Kidney tubule cell (primary cell): ENCODE data around the gene CELF4.

Experiments
- DNase-seq: peaks from one replicate; pipeline ENCODE4 v3.0.0-alpha.2; 2018; ENCODE audit warnings: low spot score

The CELF4 gene

DNA sequence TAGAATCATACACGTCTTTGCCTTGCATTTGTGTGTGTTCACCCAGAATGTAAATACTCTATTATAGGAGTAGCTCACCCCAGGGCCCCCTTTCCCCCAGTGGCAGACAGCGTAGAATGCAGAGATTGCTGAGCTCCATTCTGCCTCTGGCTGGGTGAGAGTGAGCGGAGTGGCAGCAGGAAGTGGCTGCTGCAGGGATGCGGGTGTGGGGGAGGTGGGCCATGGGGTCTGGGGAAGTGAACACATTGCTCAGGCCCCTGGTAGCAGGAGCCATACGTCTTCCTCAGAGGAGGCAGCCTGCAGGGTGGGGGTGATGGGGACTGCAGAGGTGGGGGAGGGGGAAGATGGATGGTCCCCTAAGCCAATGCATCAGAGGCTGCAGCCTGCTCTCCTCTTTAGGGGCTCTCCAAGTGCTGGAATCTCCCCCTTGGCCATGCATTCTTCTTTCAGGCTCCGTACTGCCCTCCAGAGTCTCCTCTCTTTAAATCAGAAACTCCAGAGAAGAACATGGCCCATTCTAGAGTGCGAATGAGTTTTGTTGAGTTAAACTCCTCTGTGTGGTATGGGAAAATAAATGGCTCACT is 72.2 kb downstream of the CELF4 start:
- no peak for DNase-seq

DNA sequence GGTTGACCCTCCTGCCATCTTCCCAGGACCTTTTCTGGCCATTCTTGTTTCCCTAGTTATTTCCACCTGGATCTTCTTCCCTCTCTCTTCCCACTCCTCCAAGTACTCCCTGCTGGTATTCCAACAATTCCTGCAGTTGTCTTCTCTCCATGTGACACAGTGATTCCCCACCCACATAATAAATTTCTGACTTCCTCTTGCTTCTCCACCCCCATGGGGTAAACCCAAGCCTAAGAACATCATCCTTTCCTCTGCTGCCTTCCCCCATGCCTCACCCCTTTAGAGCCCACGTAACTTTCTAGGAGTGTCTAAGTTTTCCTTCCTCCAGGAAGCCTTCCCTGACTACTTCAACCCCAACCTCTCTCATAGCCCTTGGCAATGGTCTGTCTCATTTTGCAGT is 72.6 kb downstream of the CELF4 start:
- no peak for DNase-seq

DNA sequence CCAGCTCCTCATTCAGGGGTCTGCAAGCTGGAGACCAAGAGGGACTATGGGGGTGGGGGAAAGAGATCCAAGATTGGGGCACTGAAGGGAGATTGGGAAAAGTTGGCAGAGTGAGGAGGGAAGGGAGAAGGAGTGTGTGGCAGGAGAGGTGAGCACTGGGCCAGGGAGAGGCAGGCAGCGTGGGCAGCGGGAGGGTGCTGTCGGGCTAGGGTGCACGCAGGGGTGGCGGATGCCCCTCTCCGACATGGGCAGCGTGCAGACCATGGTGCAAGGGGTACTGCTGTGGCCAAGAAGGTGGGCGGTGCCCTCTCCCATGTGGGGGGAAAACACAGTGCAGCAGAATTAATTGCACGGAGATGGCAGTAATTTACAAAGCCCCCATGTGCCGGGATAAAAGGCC is 74.1 kb downstream of the CELF4 start:
- no peak for DNase-seq

DNA sequence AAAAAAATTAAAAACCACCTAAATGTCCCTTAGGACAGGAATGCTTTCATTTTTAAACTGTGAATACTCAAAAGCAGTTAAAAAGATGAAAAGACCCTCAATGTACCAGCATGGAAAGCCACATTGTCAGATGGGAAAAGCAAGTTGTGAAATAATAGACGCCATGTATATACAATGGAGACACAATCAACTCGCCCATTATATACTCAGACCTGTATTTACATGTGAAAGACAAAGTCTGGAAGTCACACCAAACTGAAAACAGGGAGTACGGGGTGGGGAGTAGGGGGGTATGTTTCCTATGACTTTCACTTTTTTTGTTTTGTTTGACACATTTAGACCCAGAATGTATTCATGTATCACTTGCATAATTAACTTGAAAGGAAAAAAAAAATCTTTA is 75.6 kb downstream of the CELF4 start:
- DNase-seq = no peak

DNA sequence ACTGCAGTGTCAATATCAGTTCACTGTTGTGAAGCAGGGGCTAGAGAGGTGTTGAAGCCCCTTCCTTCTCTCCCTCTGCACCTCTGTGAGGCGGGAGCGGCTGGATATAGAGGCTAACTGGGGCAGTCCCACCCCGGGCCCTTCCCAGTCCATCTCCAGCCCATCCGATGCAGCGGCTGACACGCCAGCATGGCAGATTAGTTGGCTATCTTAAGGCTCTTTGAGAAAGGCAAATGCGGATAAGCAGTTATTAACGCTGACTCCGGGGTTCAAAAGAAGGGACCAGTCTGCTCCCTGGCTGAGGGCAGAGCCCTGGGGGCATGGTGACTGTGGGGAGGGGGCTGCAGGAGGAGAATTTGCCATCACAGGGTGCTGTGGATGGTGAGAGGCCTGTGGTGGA is 76.6 kb downstream of the CELF4 start:
- no peak for DNase-seq

DNA sequence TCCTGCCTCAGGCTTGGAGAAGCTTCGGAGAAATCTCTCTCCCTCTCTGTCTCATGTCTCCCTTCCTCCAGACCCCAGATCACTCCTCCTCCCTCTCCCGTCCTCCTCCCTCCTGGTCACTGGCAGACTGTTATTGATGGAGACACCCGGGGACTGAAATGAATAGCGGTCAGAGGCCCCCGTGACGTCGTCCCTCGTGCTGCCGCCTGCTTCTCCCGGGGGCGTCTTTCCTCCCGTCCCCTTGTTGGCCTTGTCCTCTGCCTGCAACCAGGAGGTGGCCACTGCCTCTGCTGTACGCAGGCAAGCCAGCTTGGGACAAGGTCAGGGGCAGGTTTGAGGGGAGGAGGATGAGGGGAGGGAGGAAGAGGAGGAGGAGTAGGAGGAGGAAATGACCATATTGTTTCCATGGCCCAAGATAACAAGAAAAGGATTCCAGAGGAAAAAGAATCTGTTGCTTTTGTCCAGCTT is 78.2 kb downstream of the CELF4 start:
- no peak for DNase-seq

DNA sequence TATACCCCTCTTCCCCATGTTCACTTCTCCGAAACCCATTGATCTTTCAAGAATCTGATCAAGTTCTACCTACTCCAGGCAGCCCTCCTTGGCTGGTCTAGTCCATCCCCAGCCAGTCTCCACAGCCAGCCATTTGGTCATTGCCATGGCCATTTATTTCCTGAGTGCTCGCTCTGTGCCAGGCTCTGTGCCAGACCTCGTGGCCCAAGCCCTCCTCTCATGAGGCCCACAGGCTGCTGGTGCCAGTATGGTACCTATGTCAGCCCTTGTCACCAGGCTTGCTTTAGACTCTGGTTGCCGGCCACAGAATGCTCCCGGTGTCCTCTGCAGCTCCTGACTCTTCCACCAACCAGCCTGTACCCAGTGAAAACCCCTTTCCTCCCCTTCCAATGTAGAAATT is 78.8 kb downstream of the CELF4 start:
- DNase-seq = no peak

DNA sequence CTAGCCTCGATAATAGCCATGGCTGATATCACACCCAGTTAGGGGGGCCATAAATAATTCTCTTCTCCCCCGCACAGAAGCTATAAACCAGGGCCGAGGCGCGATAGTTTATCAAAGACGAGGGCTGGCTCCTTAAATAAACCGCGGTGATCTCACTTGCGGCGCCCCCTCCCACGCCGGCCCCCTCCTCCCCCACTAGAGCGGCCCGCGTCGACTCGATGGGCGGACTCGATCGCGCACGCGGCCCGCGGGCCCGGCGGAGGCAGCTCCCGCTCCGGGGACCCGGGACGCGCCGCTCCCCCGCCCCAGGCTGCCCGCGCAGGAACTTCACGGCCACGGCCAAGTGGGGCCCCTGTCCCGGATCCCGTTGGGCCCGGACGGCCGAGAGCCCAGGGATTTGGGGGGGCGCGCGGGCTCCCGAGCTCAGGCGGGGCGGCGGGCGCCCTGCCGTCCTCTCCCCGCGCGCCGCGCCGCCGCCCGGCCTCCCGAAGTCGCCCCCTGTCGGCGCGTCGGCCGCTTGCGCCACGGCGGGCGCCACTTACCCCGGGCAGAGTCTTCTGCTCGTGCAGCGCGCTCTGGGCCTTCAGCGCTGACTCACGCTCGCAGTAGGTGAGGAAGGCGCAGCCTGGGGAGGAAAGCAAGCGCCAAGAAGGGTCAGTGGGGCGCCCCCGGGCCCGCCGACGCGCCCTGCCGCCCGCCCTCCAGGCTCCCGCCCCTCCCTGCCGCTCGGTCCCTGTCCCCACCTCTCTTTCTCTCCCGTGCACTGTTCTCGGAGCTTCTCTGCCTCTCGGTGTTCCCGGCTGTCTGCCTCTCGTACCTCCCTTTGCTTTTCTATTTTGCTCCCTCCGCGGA is 80.4 kb downstream of the CELF4 start:
- peak; percentile 80 for DNase-seq

DNA sequence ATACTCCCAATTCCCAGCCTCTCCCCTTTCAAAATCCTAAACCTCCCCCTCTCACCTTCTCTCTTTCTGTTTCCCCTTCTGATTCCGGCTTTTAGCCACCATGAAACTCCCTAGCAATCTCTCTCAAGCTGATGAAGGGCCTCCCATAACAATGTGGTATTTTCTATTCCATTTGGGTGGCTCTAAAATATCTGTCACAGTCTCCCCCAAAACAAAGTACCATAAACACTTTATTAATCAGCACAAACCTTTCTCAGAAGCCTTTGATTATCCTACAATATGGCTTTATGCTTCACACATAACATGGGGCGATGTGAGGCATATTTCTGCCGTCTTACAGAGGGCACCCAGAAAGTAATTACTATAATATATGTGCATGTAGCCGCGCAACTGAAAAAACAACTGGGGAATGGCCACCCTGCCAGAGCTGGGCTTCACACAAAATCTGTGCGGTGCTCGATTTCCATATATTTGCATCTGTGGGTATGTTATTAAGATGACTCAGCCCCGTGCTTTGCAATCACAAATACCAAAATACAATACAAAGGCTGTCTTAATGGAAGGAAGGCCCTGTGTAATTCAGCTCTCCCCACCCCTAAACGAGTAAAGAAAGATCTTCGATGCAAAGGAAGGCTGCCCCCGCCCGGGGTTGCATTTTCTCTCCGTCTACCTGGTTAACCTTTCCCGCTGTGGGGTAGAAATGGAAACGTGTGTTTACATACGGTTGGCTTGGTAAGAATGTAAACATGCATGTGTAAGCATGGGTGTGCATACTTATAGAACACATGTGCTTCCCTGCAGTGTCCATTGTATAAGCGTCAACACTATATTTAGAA is 81.4 kb downstream of the CELF4 start:
- DNase-seq = no peak

DNA sequence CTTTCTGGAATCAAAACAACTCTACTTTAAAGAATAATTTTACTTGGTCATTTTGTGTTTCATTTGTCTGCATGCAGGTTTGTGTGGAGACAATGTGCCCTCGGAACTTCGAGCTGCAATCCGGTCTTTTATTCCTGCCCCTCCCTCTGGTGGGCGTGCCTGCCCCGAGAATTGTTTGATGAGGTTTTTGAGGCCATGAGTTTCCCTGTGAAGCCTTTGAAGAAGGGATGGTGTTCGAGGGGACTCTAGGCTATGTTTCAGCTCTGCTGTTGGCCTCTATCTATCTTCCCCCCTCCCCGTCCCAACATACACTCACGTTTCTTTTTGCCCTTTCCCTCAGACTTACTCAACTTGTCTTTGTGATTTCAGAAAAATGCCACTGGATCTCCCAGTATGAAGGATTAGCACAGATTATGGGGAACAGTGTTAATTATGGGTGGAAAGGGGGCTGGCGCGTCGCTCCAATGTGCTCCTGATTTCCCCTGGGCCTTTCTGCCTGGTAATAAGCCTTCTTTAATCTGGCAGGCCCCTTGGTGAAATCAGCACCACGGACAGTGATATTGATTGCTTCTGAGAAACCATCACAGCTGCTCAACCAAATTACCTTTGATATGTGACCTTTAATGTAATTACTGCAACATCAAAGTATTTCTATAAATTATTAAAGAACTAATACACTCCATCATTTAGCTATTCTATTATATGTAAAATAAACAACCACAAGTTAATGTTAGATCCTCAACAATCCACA is 82.2 kb downstream of the CELF4 start:
- peak; percentile 38 for DNase-seq

DNA sequence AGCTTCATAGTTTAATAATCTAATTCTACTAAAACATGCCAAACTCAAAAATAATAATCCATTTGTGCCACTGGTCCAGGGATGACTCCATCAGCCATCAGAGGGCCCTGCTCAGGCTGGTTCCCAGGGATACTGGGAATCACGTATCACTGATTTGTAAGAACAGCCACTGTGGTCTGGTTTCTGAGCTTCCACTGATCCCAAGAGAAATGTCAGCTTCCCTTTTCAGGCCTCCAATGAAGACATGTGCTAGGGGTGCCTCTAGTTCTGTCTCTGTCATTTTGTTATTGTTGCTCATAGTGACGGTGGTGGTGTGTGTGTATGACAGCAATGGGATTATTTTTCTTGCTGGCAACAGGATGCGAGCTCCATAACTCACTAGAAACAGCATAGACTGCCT is 83.2 kb downstream of the CELF4 start:
- peak; percentile 17 for DNase-seq

DNA sequence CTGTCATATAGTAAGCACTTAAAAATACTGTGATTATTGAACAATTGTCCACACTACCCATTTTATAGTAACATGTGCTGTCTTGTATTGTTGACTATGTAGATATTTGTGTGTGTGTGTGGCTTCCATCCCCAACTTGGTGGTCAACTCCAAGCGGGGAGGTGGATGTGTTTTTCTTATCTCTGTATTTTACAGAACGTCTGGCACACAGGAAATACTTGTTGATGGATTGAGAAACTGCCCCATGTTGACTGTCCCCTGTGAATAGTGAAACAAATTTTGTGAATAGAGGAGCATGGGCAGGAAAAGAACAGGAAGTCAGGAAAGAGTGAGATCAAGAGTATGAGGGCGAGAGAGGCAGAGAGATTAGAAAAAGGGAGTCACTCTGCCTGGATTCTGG is 83.6 kb downstream of the CELF4 start:
- DNase-seq = no peak

DNA sequence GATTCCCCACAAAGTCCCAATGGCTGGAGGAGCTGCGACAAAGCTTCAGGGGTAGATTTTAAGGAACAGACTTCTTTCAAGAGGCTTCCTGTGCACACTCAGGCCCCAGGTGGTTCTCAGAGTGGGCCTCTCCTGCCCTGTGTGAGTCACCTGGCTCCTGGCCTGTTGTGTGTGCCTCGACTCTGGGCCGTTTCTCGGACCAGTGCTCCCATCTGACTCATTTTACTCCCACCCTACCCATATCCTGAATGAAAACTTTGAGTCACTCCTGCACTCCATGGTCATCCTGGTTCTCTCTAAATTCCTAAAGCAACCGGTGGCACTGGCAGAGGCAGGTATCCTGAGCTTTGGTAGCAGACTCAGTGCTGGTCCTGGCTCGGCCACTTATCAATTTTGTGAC is 84.1 kb downstream of the CELF4 start:
- DNase-seq = peak; percentile 98

DNA sequence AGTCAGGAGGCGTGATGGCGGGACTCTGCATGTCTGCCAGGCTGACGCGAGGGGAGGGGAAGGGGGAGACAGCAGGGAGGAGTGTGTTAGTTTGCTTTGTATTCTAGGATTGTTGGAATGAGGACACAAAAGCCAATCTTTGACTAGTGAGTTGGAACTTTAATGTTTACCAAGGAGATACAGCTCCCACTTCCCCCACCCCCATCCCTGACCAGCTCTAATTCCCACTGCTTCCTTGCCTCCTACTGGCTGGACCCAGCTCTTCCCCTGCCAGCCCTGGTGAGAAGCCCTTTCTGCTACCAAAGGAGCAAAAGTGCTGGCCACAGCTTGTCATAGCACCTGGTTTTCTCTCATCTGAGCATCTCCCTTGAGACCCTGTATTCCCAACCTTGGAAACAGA is 84.5 kb downstream of the CELF4 start:
- DNase-seq = peak; percentile 90

DNA sequence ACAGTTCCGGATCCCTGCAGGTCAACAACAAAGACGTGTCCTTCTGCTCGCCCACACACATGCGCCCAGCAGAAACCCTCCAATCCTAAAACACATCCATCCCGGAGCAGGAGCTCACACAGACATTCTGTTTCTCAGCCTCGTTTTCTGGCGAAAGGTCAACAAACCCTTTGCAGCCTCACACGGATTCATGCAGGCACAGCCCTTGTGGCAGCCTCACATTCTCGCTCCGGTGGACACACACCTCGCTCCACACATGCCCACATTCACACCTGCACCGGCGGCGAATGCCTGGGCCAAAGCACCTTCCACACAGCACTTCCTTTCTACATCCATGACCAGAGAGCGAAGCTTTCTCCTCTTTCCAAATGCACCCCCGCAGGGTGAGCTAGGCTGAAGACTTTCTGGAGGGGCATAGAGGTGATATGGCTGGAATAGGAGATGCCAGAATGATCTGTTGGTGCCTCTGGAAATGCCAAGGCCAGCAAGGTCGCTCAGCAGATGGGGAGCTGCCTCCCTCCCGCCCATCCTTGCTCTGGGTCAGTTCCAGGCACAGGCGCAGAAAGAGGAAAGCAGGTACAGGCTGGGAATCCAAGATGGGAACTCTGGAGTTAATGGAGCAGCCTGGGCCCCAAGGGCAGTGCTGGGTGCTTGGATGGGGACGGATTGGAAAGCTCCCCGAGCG is 88.8 kb downstream of the CELF4 start:
- no peak for DNase-seq

DNA sequence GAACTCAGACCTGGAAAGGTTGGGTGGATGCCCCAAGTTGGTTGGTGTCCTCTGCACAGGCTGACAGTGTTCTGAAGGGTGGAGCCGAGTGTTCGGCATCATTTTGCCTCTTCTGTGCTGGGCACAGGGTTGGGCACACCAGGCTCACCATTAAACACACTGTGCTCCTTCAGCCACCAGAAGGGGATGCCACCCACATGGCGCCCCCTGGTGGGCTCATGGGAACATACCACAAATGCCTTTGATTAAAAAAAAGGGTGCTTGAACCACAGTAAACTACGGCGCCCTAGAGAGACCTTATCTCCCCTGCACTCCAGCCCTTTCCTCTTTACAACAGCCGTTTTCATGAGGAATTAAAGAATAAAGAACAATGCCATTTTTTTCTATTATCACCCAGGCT is 89.4 kb downstream of the CELF4 start:
- DNase-seq = peak; percentile 52

DNA sequence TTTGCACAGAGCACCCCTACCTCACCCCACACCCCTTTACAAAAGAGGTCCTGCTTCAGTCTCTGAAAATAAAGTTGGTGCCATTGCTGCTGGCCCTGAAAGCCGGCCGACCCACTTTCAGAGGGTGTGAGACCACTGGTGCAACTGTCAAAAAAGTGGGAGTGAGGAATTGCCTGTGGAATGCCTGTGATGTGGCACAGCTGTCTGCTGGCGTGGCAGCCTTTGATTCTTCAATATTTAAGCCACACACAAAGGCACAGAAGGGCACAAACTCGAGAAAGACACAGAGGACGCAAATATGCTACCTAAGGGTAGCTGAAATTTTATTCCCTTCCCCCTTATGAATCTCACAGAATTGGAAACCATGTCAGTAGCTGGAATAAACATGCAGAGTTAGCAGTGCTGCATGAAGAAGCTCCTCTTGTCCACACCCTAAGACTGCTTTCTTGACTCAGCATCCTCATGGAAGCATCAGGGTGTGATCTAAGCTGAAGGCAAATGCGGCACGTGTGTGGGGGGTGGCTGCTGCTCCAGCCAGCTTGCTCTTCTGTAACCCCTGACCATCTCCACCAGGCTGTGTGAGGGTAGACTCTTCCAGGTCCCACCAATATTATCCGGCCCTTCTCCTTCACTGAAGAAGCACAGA is 92.3 kb downstream of the CELF4 start:
- DNase-seq = no peak

DNA sequence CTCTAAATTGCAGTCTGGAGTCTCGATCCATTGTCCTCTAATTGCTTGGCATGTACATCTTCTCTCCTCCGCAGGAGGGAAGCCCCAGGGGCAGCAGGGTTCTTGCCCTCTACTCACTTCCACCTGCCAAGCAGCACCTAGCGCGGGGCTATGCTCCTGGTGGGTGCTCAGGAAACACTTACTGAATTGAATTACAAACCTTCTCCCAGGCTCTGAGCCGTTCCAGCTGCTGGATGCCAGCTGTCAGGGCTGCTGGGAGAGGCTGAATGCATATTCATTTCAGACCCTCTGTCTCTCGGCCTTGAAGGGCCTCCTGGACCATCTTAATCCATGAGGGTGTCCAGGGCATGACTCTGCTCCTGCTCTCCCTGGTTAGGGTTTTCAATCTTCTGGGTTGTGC is 94.0 kb downstream of the CELF4 start:
- no peak for DNase-seq

DNA sequence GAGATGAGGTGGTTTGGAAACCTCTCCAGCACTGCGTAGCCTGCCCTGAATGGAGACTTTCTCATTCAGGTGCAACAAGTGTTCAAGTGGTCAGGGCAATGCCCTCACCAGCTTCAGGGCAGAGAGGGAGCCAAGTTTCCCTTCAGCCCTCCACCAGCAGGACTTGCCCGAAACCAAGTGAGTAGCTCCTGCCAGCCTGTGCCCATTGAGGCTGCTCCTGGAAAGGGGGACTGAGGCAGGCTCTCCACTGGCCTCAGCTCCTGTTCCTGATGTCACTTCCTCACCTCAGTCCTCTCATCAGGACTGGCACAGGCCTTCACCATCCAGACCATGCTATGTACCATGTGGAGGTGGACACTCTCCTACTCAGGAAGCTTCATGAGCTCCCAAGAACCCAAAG is 94.6 kb downstream of the CELF4 start:
- no peak for DNase-seq

DNA sequence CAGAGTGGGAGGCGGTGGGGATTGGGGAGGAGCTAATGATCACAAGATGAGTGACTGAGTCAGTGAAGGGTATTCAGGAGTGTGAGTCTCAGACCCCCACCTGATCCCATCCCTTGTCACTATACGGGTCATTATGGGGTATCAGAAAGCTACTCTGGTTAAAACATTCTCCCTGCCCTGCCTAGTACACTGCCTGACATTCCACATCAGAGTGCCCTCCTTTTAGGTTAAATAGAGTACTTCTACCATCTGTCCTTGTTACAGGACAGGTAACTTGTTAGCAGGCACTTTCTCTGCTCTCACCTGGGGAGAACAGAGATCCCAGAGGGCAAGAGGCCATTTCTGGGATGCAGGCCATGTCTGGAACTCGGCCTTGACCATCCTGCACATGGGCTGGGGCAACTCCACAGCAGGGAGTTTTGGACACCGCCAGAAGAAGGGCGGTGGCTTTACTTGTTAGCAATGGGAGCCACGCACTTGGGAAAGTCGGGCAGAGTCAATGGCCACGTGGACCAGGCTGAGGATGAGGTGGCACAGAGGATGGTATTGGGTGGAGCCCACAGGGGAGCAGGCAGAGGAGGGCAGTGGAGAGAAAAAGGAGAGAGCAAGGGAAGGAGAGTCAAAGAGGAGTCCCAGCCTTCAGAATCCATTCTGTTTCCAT is 98.5 kb downstream of the CELF4 start:
- DNase-seq = no peak

DNA sequence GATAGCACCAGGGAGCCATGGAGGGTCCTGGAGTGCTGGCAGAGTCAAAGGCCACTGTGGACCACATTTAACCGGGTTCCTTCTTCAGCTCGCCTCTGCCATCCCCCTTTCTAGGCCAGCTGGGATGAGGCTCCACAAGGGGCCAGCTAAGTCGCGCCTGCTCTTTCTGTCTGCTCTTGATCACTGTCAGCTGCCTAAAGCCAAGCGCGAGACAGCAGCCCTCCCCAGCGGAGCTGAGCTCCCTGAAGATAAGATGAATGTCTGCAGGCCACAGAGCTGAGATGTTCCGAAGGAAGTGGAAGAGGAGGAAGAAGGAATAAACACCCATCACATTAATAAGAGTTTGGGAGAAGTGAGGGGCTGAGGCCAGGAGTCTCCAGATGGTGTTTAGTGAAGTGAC is 99.6 kb downstream of the CELF4 start:
- DNase-seq = no peak
